OCI-LY1 (cell line): ENCODE measurements around the gene UBB.

Experiments
- EZH2 ChIP-seq: fragments of 200-600 bp; sonication (generic), shearing (Covaris generic); IDR thresholded peaks from 2 replicates; pipeline ENCODE4 v1.8.0; 2017; ENCODE audit warnings: borderline replicate concordance, mixed run types, mild to moderate bottlenecking, antibody characterized with exemption, low read length, moderate library complexity, mixed read lengths
- TF ChIP-seq, protein P1 (sequence below): fragments of 200-600 bp; sonication (generic), shearing (Covaris generic); IDR thresholded peaks from 2 replicates; pipeline ENCODE4 v1.5.1; 2017; ENCODE audit warnings: mild to moderate bottlenecking, antibody characterized with exemption, low read length, moderate library complexity, mixed read lengths

DNA sequence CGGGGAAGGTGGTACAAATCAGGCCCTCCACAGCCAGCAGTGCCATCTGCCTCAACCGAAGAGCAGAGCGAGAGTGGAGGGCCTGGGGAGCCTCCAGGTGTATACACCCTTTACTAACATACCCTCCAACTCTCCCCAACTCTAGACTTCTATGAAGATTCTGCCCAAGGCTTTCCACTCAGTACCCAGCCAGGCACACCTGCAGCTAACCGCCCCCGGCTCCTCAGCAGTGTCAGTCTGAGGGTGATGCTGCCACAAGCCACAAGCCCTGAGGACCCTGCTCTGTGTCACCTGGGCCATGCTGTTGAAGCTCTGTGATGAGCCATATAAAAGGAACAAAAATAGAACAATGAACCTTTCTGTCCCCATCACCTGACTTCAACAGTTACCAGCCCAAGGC lies 31.5 kb upstream of the UBB start:
- TF ChIP-seq, protein P1, sequence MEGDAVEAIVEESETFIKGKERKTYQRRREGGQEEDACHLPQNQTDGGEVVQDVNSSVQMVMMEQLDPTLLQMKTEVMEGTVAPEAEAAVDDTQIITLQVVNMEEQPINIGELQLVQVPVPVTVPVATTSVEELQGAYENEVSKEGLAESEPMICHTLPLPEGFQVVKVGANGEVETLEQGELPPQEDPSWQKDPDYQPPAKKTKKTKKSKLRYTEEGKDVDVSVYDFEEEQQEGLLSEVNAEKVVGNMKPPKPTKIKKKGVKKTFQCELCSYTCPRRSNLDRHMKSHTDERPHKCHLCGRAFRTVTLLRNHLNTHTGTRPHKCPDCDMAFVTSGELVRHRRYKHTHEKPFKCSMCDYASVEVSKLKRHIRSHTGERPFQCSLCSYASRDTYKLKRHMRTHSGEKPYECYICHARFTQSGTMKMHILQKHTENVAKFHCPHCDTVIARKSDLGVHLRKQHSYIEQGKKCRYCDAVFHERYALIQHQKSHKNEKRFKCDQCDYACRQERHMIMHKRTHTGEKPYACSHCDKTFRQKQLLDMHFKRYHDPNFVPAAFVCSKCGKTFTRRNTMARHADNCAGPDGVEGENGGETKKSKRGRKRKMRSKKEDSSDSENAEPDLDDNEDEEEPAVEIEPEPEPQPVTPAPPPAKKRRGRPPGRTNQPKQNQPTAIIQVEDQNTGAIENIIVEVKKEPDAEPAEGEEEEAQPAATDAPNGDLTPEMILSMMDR: no peak
- TF ChIP-seq EZH2: no peak
